Brain microvascular endothelial cell (primary cell): ENCODE measurements around the gene LMCD1.

ENCODE experiments used
- DNase-seq: peaks from one replicate; pipeline ENCODE4 v3.0.0-alpha.2; 2020
- H3K27ac ChIP-seq: fragments of 250-450 bp; sonication (Bioruptor Pico); 2 replicates; pipeline ENCODE4 v1.5.1; 2020; ENCODE audit warnings: mild to moderate bottlenecking, moderate library complexity
- H3K27me3 ChIP-seq: fragments of 250-450 bp; sonication (Bioruptor Pico); replicated peaks from 2 replicates; pipeline ENCODE4 v1.5.1; 2020; ENCODE audit warnings: mild to moderate bottlenecking
- H3K36me3 ChIP-seq: fragments of 250-450 bp; sonication (Bioruptor Pico); replicated peaks from 2 replicates; pipeline ENCODE4 v1.5.1; 2020; ENCODE audit warnings: mild to moderate bottlenecking
- H3K4me3 ChIP-seq: 2 replicates; pipeline ENCODE4 v1.5.1; 2011; ENCODE audit warnings: low read depth, mild to moderate bottlenecking, control low read depth, low read length, moderate library complexity
- CTCF ChIP-seq: IDR thresholded peaks from 2 replicates; pipeline ENCODE4 v1.5.1; 2011; ENCODE audit warnings: low read depth, mild to moderate bottlenecking, moderate library complexity, low read length, control low read depth, inconsistent platforms; ENCODE audit errors: missing control alignments
- in situ Hi-C: cut with HindIII; loops from 2 replicates; pipeline ENCODE4 v1.10.0; 2017; ENCODE audit warnings: low sequenced_read_pairs, low pct_ligation_motif_present

LMCD1 gene

GRCh38 chr3:8595695-8596115 lies 94.1 kb downstream of the LMCD1 start:
- no peak for TF ChIP-seq CTCF
- no peaks in the 10 kb centered on the region for H3K36me3 ChIP-seq
- in situ Hi-C loops, result no loop called here

GRCh38 chr3:8596321-8597218 lies 94.9 kb downstream of the LMCD1 start:
- no peaks in the 10 kb centered on the region for H3K27me3 ChIP-seq
- DNase-seq, result no peak
- H3K4me3 ChIP-seq, result no peak overlapping the region
- no peaks in the 10 kb centered on the region for H3K36me3 ChIP-seq
- H3K27ac ChIP-seq, result no peak overlapping the region
- in situ Hi-C loops, result no loop called here
- no peak for TF ChIP-seq CTCF

More at GRCh38 chr3:8595695-8596115, 94.1 kb downstream of the LMCD1 start:
- H3K27ac ChIP-seq, result no peak overlapping the region
- H3K4me3 ChIP-seq, result no peak overlapping the region
- no peaks in the 10 kb centered on the region for H3K27me3 ChIP-seq
- no peak for DNase-seq

- TF ChIP-seq CTCF, result no peak
Measured at GRCh38 chr3:8597219-8597853, 95.7 kb downstream of the LMCD1 start.

GRCh38 chr3:8599146-8599545 lies 97.5 kb downstream of the LMCD1 start:
- TF ChIP-seq CTCF, result no peak
- no peak overlapping the region for H3K4me3 ChIP-seq
- no peak overlapping the region for H3K27ac ChIP-seq
- no peak for DNase-seq
- in situ Hi-C loops, result no loop called here
- no peaks in the 10 kb centered on the region for H3K36me3 ChIP-seq
- no peaks in the 10 kb centered on the region for H3K27me3 ChIP-seq

More at GRCh38 chr3:8597219-8597853, 95.7 kb downstream of the LMCD1 start:
- Histone ChIP-seq H3K4me3 (no peak overlapping the region), H3K36me3 (no peaks in the 10 kb centered on the region), H3K27me3 (no peaks in the 10 kb centered on the region), H3K27ac (no peak overlapping the region)
- no peak for DNase-seq
- in situ Hi-C loops, result no loop called here

GRCh38 chr3:8600457-8600856 lies 98.8 kb downstream of the LMCD1 start:
- Histone ChIP-seq H3K27ac (no peak overlapping the region), H3K4me3 (no peak overlapping the region), H3K27me3 (no peaks in the 10 kb centered on the region), H3K36me3 (no peaks in the 10 kb centered on the region)
- in situ Hi-C loops, result no loop called here
- DNase-seq, result no peak
- no peak for TF ChIP-seq CTCF
